Panc1 (cell line): ENCODE data around the gene CDS2. TPM values are rescaled to one million over a fixed set of nuclear protein-coding genes. Genes with fewer than 3 reads are reported as not detected.

Experiments used
- ATAC-seq: fragments of 200-7000 bp; cut with Tn5 transposase; 2 replicates; pipeline ENCODE4 v1.9.1; 2020; ENCODE audit warnings: mild to moderate bottlenecking, moderate library complexity
- BruUV-seq: library from RNA; stranded (reverse); fragments of 400-500 nt; replicated peaks from 2 replicates; lab custom pipeline; 2021; lab: Mats Ljungman, UMichigan
- CTCF ChIA-PET: fragments of 300-600 bp; sonication (Branson Sonifier 250); formaldehyde crosslinking; loops from one replicate; lab custom pipeline; 2022; ENCODE audit warnings: antibody characterized with exemption; lab: Charles Lee
- POLR2A ChIA-PET: fragments of 300-600 bp; sonication (Branson Sonifier 250); formaldehyde crosslinking; loops from one replicate; lab custom pipeline; 2022; ENCODE audit warnings: antibody characterized with exemption; lab: Charles Lee
- DNase-seq: peaks from one replicate; pipeline ENCODE4 v3.0.0-alpha.2; 2010; ENCODE audit warnings: low read depth, low spot score
- H3K27ac ChIP-seq: 2 replicates; pipeline ENCODE4 v1.5.1; 2011; ENCODE audit warnings: mild to moderate bottlenecking, low read length, inconsistent platforms
- H3K27me3 ChIP-seq: fragments of 200-500 bp; sonication (Bioruptor generic); 2 replicates; pipeline ENCODE4 v1.6.0; 2014; ENCODE audit warnings: low read length, inconsistent platforms; ENCODE audit not compliant: control insufficient read depth, insufficient read depth
- H3K36me3 ChIP-seq: fragments of 200-500 bp; sonication (Bioruptor generic); 2 replicates; pipeline ENCODE4 v1.5.1; 2014; ENCODE audit warnings: inconsistent platforms, mild to moderate bottlenecking, low read length, moderate library complexity; ENCODE audit not compliant: control insufficient read depth, insufficient read depth
- H3K4me1 ChIP-seq: 2 replicates; pipeline ENCODE4 v1.5.1; 2011; ENCODE audit warnings: inconsistent platforms, mild to moderate bottlenecking, low read length, moderate library complexity; ENCODE audit not compliant: control insufficient read depth, insufficient read depth
- H3K4me3 ChIP-seq, 2 experiments: 2 replicates each; pipeline ENCODE4 v1.5.1; 2011 to 2012; ENCODE audit warnings: low read depth in 2 of 2, low read length in 2 of 2, mild to moderate bottlenecking in 2 of 2, inconsistent platforms in 1 of 2, moderate library complexity in 1 of 2
- H3K9me3 ChIP-seq: fragments of 200-500 bp; sonication (Bioruptor generic); 2 replicates; pipeline ENCODE4 v1.5.1; 2014; ENCODE audit warnings: low read depth, mild to moderate bottlenecking, inconsistent platforms, low read length, moderate library complexity; ENCODE audit not compliant: control insufficient read depth, insufficient read depth
- POLR2AphosphoS5 ChIP-seq: IDR thresholded peaks from 2 replicates; pipeline ENCODE4 v1.6.1; 2012; ENCODE audit warnings: mild to moderate bottlenecking, low read depth, low read length, moderate library complexity
- SIN3A ChIP-seq: IDR thresholded peaks from 2 replicates; pipeline ENCODE4 v1.6.1; 2012; ENCODE audit warnings: low read depth, mild to moderate bottlenecking, low read length, moderate library complexity, borderline replicate concordance; ENCODE audit not compliant: insufficient read depth
- TCF7L2 ChIP-seq: IDR thresholded peaks from 2 replicates; pipeline ENCODE4 v1.6.1; 2011; ENCODE audit warnings: mild to moderate bottlenecking, low read depth, low read length, inconsistent platforms
- in situ Hi-C: cut with HindIII; loops from 2 replicates; pipeline ENCODE4 v1.10.0; 2016; ENCODE audit warnings: low sequenced_read_pairs, low pct_unique_long_range_greater_than_20kb
- intact Hi-C: fragments of 100-400 bp; cut with micrococcal nuclease; formaldehyde crosslinking; loops from one replicate; pipeline ENCODE4 v1.10.0; 2022; ENCODE audit not compliant: unreplicated experiment
- total RNA-seq: library from RNA; stranded (reverse); gene quantifications from one replicate; pipeline ENCODE4 v1.2.1, GENCODE V29; 2021; ENCODE audit not compliant: unreplicated experiment
- TF ChIP-seq, protein P1 (sequence below): fragments of 450-650 bp; IDR thresholded peaks from 2 replicates; pipeline ENCODE4 v1.5.1; 2017; ENCODE audit warnings: mild to moderate bottlenecking
- TF ChIP-seq, protein P2 (sequence below), 2 experiments: IDR thresholded peaks; 2 replicates each; pipeline ENCODE4 v1.6.1; 2011 to 2012; ENCODE audit warnings: low read depth in 2 of 2, control low read depth in 1 of 2, low read length in 1 of 2, mild to moderate bottlenecking in 1 of 2, moderate library complexity in 1 of 2; ENCODE audit not compliant: insufficient read depth in 1 of 2

The CDS2 gene
- total RNA-seq, 1 experiment from 2014 or later, result 54.0 TPM

DNA sequence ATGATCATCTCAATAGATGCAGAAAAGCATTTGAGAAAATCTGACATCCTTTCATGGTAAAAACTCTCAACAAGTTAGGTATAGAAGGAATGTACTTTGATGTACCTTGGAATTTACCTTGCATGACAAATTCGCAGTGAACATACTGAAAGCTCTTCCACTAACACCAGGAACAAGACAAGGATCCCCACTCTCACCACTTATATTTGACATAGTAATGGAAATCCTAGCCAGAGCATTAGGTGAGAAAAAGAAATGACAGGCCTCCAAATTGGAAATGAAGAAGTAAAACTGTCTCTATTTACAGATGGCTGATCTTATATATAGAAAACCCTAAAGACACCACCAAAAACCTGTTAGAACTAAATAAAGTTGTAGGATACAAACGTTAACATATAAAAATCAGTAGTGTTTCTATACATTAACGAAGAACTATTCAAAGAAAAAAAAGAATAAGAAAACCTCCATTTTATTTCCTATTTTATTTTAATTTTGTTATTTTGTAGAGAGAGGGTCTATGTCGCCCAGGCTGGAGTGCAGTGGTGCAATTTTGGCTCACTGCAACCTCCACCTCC, 34.0 kb upstream of the CDS2 start:
- H3K27ac ChIP-seq, result no peak overlapping the region
- POLR2A ChIA-PET, result no interaction called here
- no peaks in the 10 kb centered on the region for H3K4me1 ChIP-seq
- no peaks in the 10 kb centered on the region for H3K9me3 ChIP-seq
- no peaks in the 10 kb centered on the region for H3K36me3 ChIP-seq
- no peak for DNase-seq
- no peaks in the 10 kb centered on the region for H3K27me3 ChIP-seq
- TF ChIP-seq SIN3A, result no peak
- TF ChIP-seq POLR2AphosphoS5, result no peak
- TF ChIP-seq, protein P1, sequence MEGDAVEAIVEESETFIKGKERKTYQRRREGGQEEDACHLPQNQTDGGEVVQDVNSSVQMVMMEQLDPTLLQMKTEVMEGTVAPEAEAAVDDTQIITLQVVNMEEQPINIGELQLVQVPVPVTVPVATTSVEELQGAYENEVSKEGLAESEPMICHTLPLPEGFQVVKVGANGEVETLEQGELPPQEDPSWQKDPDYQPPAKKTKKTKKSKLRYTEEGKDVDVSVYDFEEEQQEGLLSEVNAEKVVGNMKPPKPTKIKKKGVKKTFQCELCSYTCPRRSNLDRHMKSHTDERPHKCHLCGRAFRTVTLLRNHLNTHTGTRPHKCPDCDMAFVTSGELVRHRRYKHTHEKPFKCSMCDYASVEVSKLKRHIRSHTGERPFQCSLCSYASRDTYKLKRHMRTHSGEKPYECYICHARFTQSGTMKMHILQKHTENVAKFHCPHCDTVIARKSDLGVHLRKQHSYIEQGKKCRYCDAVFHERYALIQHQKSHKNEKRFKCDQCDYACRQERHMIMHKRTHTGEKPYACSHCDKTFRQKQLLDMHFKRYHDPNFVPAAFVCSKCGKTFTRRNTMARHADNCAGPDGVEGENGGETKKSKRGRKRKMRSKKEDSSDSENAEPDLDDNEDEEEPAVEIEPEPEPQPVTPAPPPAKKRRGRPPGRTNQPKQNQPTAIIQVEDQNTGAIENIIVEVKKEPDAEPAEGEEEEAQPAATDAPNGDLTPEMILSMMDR, result no peak
- TF ChIP-seq, protein P2, sequence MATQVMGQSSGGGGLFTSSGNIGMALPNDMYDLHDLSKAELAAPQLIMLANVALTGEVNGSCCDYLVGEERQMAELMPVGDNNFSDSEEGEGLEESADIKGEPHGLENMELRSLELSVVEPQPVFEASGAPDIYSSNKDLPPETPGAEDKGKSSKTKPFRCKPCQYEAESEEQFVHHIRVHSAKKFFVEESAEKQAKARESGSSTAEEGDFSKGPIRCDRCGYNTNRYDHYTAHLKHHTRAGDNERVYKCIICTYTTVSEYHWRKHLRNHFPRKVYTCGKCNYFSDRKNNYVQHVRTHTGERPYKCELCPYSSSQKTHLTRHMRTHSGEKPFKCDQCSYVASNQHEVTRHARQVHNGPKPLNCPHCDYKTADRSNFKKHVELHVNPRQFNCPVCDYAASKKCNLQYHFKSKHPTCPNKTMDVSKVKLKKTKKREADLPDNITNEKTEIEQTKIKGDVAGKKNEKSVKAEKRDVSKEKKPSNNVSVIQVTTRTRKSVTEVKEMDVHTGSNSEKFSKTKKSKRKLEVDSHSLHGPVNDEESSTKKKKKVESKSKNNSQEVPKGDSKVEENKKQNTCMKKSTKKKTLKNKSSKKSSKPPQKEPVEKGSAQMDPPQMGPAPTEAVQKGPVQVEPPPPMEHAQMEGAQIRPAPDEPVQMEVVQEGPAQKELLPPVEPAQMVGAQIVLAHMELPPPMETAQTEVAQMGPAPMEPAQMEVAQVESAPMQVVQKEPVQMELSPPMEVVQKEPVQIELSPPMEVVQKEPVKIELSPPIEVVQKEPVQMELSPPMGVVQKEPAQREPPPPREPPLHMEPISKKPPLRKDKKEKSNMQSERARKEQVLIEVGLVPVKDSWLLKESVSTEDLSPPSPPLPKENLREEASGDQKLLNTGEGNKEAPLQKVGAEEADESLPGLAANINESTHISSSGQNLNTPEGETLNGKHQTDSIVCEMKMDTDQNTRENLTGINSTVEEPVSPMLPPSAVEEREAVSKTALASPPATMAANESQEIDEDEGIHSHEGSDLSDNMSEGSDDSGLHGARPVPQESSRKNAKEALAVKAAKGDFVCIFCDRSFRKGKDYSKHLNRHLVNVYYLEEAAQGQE (IDR thresholded peaks at IDR 0.05; ENCODE audit: insufficient read depth in 1 of 2, low read depth in 2 of 2, low read length in 1 of 2), result no peak
- no peak for TF ChIP-seq TCF7L2
- H3K4me3 ChIP-seq, result no peak overlapping the region
- CTCF ChIA-PET, result no interaction called here
- intact Hi-C loops, result no loop called here
- BruUV-seq, result no TSS peak
- no peak for ATAC-seq
- in situ Hi-C loops, result no loop called here

DNA sequence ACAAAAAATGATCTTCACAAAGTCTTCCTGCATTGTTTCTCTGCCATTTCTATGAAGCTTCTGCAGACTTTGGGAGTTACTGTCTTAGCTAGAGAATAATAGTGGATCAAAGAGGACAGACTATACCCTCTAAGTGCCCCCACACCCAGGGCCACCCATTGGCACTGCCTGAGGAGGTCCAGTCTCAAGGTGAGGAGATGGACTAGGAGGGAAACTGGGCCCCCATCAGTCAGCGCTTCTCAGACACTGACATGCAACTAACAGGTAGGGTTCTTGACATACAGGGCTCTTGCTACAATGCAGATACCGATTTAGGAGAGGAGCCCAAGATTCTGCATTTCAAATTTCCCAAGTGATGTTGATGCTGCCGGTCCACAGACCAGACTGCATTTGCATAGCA, 31.4 kb upstream of the CDS2 start:
- ChIA-PET POLR2A (no interaction called here), CTCF (no interaction called here)
- H3K9me3 ChIP-seq, result no peaks in the 10 kb centered on the region
- H3K4me1 ChIP-seq, result no peaks in the 10 kb centered on the region
- intact Hi-C loops (no loop called here), in situ Hi-C loops (no loop called here)
- ATAC-seq, result no peak
- TF ChIP-seq, protein P1, result no peak
- TF ChIP-seq, protein P2 (IDR thresholded peaks at IDR 0.05; ENCODE audit: insufficient read depth in 1 of 2, low read depth in 2 of 2, low read length in 1 of 2), result no peak
- TF ChIP-seq POLR2AphosphoS5 (no peak), SIN3A (no peak), TCF7L2 (no peak)
- no TSS peak for BruUV-seq
- H3K27me3 ChIP-seq, result no peaks in the 10 kb centered on the region
- H3K36me3 ChIP-seq, result peaks cover 5% of the 10 kb centered on the region; the same call in 1 of the 2 replicates
- no peak overlapping the region for H3K27ac ChIP-seq
- H3K4me3 ChIP-seq, result no peak overlapping the region
- DNase-seq, result no peak
